Stimulated activated CD4-positive, alpha-beta T cell treated with anti-CD3 and anti-CD28 coated beads, Interleukin-2, amount 100 ng/mL, for 4 hours (primary cell): ENCODE data around the gene ZSCAN2.
"Not testable (repeated sequence)": the region's sequence is repeated elsewhere in the genome, so short reads cannot be mapped to it uniquely, and the experiment has no call there.

Source experiments
- DNase-seq: peaks from one replicate; pipeline ENCODE4 v3.0.0-alpha.2; 2020; ENCODE audit warnings: low read depth

Gene ZSCAN2

DNA sequence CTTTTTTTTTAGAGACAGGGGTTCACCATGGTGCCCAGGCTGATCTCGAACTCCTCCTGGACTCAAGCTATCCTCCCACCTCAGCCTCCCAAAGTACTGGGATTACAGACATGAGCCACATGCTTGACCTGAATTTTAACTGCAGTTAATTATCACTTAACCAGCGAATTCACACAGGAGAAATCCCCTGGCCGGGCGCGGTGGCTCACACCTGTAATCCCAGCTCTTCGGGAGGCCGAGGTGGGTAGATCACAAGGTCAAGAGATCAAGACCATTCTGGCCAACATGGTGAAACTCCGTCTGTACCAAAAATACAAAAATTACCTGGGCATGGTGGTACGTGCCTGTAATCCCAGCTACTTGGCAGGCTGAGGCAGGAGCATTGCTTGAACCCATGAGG lies 41.1 kb downstream of the ZSCAN2 start:
- DNase-seq, result not testable (repeated sequence)

DNA sequence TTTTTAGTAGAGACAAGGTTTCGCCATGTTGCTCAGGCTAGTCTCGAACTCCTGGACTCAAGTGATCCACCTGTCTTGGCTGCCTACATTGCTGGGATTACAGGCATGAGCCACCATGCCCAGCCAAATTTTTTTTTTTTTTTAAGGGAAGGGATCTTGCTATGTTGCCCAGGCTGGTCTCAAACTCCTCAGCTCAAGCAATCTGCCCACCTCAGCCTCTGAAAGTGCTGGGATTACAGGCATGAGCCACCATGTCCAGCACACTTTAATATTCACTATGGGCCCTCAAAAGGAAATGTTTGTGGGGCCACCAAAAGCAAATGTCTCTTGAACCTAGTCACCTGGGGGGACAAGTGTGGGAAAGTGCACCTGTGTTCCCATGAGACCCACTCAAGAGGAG lies 41.8 kb downstream of the ZSCAN2 start:
- DNase-seq, result not testable (repeated sequence)

GRCh38 chr15:84643838-84644237 lies 43.0 kb downstream of the ZSCAN2 start:
- DNase-seq, result no peak

DNA sequence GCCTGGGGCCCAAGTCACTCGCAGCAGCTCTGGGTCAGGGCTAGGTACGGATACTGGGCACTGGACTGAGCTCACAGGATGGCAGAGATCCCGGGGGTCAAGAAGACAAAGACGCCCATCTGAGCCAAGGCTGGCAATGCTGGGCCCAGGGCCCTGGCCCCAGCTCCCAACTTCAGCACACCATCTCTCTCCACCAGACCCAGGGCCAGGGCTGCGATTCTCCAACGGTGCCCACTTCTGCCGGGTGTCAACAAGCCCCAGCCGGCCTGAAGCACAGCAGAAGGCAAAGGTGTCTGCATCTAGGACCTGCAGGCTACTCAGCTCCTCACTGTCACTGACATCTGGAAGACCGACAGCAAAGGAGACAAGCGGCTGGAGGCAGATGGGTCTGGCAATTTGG lies 44.7 kb downstream of the ZSCAN2 start:
- DNase-seq, result no peak

DNA sequence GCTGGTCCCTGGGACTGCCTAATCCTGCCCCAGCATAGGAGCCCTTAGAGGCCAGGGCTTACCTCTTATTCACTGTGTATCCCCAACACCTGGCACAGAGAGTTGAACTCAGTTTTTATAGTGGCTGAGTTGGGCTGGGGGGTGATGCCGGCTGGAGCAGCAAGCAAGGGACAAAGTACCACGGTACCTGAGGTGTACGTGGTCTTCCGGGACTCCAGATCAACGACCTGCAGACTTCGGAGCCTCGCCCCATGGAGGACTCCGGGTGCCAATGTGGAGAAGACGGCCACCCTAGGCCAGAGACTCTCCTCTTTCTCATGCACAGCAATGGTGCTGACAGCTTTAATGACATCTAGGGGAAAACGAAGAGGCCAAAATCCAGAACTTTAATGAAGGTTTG lies 45.2 kb downstream of the ZSCAN2 start:
- no peak for DNase-seq

- no peak for DNase-seq
Observed at GRCh38 chr15:84647726-84648125, 46.9 kb downstream of the ZSCAN2 start.

- DNase-seq, result no peak
Observed at GRCh38 chr15:84648539-84648938, 47.7 kb downstream of the ZSCAN2 start.

DNA sequence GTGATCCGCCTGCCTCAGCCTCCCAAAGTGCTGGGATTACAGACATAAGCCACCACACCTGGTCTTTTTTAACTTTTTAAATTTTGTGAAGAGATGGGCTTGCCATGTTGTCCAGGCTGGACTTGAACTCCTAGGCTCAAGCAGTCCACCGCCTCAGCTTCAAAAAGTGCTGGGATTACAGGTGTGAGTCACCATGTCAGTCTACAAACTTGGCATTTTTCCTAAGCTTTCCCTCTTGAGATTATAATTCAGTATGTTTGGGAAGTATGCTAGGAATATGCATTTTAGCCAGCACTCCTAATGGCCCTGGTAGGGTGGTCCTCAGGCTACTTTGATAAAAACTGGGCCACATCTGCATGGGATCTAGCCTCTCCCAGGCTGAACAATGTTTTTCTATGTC lies 48.9 kb downstream of the ZSCAN2 start:
- DNase-seq, result no peak

- DNase-seq, result no peak
Observed at GRCh38 chr15:84653584-84653909, 52.7 kb downstream of the ZSCAN2 start.

DNA sequence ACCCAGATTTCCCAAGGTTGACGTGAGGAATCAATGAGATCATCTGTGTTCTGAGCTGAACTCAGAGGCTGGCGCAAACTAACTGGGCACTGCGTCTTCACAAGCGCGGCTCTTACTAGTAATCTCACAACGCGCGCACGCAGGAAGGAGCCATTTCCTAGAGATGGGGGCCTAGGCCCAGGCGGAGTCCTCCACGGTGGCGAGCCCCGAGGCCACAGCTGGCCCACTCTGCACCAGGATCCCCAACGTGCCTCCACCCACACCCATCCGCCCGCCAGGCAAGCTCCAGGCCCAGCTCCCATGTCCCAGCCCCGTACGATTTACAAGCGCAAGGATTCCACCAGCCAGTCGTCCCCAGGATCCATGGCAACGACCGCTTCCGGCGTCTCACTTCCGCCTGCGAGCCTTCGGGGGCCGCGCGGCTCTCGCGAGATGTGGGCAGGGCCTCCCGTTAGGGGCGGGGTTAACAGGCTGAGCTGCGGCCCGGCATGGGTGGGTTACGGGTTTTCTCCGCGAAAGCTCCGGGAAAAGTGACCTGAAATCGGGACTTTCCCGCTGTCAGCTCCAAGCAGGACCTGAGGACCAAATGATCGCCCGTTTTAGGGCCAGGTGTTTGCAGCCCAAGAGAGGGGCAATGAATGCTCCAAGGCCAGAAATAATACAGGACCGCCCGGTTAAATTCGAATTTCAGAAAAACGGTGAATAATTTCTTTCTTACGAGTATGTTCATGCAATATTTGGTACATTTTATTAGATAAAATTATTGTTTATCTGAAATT lies 53.3 kb downstream of the ZSCAN2 start, which contains the start of gene WDR73:
Gene WDR73, minus strand, starts transcription at position 374 of the 779 bp plus-strand sequence. Its CDS starts 9 bp downstream, at position 365.
- DNase-seq, result peak; percentile 95

GRCh38 chr15:84654689-84655453 lies 54.1 kb downstream of the ZSCAN2 start:
- DNase-seq, result peak; percentile 74

GRCh38 chr15:84656972-84657371 lies 56.2 kb downstream of the ZSCAN2 start:
- DNase-seq, result no peak

DNA sequence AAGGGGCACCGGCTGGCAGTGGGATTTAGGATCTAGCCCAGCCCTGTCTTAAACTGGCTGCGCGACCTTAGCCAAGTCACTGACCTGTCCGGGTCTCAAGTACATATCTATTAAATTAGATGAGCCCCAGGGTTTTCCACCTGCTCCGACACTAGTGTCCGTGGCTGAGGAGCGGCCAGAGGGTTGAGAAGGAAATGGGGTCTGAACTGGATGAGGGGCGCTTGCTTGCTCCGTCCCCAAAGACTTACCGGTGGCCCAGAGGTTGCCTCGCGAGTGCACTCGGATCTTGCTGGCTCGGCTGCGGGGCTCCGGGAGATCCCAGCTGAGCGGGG lies 56.9 kb downstream of the ZSCAN2 start:
- no peak for DNase-seq

GRCh38 chr15:84658080-84658787 lies 57.4 kb downstream of the ZSCAN2 start, which contains the start of gene NMB:
Gene NMB, minus strand, starts transcription at chr15:84658199. Its CDS starts 47 bp downstream, at chr15:84658152.
- DNase-seq, result peak; percentile 78

GRCh38 chr15:84658788-84659411 lies 58.1 kb downstream of the ZSCAN2 start:
- no peak for DNase-seq

DNA sequence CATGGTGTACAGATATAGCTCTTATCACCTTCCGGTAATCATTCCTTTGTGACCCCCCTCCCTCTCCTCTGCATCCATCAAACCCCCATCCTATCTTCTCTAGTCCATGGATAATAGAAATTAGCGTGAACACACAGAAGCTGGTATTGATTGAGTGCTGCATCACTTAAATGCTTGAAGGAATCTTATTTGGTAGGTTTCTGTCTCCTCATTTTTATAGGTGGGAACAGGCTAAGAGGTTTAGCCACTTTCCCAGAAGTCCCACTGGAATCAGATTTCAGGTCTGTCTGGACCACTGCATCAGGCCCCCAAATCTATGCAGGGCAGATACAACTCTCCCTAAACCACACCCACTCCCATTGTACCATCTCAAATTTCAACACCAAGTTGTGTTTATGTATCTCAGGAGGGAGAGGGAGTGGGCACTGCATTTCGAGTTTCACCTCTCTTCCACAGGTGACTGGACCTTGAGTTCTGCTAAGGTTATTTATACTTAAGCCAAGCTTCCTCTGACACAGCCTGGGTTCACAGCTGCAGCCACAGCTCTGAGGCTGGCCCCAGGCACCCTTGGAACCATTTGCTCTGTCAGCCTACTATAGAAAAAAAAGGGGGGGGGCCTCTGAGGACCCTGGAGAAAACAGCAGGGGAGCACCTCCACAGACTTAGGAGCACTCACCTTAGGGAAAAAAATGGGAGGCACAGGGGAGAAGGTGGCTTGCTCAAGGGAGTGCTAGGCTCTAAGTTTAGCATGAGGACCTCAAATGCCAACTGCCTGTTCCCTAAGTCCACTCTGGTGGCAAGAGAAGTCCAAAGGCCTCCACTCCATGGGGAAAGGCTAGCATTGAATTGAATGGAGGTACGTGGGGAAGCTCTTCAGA lies 59.3 kb downstream of the ZSCAN2 start:
- no peak for DNase-seq

GRCh38 chr15:84661001-84661400 lies 60.2 kb downstream of the ZSCAN2 start:
- no peak for DNase-seq

DNA sequence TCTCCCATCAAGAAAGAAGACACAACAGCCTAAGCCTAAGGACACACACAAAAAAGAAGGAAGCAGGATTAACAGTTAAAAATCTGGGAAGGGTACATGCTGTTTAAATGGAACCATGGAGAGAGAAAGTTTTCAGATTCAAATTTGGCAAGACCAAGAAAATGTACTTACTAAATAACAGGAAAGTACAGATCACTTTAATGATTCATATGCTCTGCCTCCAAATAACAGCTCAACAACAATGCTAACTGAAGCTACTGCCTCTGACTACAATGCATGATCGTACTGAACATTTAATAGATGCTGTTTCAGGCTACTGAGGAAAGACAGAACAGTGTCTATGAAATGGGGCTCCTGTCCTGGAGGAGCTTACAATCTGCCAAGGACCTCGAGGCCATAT lies 65.6 kb downstream of the ZSCAN2 start:
- no peak for DNase-seq

- DNase-seq, result no peak
Observed at GRCh38 chr15:84668221-84668982, 67.6 kb downstream of the ZSCAN2 start.

DNA sequence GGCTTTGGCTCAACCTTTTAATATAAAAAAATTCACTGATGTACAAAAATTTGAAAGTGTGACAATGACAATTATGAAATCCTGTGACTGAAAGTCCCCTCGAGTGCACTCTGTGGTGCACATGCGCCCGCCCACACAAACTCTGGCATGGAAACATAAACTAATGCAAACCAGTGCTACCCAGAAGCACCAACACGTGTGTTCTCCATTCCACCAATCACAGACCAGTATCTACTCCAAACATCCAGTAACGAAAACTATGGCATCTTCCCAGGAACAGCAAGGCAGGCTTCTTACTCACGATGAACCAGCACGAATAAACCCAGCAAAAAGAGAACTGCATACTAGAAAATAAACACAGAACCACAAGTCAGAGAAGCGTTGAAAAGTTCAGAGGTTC lies 68.9 kb downstream of the ZSCAN2 start:
- DNase-seq, result peak; percentile 23

DNA sequence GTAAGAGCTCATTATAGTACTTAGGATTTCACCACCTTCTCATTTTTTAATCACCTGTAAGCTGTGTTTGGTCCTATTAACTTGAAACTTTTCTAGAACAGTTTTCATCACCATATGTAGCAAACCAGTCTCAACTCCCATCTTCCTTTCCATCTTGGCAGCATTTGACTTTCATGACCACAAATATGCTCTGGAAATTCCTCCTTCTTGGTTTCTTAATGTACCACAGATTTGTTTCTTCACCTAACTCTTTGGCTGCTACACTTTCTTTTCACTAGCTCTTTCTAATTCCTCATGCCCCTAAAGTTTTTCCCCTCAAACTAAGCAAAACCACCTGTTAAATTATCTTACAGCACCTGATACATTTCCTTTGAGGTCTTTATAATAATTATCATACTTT lies 70.4 kb downstream of the ZSCAN2 start:
- no peak for DNase-seq
